ENCODE data around the gene KSR2.
A peak's percentile ranks its signal among the peaks of the same experiment; 100 is the strongest.

KSR2 gene

DNA sequence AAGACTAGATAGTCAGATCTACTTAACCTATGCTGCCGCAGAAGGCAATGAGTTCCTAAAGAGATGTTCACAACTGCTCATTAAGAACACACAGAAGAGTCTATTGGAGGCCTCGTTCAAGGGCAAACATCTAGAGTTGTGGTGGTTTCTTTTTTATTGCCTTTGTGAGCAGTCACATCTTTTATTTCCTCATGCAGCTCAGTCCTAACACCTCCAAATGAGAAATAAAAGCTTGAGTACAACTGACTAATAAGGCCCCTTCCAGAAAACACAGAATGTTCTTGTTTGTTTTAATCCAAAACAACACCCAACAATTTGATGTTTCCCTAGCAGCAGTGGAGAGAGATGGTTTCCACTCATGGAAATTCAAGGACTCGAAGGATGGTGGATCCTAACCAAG, 483.9 kb downstream of the KSR2 start:
- DNase-seq = no peak

DNA sequence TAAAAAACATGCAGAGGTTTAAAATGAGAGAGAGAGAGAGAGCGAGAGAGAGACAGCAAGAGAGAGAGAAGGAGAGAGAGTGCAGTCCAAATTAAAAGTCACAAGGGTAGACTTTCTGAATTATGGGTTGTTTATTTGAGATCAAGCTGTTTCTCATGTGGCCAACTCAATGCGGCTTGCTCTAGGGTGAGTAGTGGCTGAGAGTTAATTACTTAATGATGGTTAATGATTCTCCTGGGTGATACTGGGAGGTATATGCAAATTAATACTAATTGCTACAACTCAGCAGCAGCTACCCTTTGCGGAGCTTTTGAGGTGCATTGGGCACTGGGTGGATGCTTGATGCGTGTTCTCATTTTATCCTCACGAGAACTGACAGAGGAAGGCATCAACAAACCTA, 485.3 kb downstream of the KSR2 start:
- DNase-seq = no peak

DNA sequence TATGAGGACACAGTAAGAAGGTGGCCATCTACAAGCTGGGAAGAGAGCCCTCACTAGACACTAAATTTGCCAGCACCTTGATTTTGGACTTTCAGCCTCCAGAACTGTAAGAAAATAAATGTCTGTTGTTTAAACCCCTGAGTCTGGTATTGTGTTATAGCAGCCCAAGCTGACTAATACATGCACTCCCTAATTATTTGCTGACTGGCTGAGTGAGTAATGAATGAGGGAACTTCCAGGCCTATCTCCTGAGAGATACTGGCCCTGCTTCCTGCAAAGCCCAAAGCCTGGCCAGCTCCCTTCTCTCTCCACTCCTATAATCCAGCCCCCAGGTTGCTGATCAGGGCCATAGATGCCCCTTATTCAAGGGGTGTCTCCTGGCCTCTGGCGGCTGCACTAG, 487.3 kb downstream of the KSR2 start:
- no peak for DNase-seq

DNA sequence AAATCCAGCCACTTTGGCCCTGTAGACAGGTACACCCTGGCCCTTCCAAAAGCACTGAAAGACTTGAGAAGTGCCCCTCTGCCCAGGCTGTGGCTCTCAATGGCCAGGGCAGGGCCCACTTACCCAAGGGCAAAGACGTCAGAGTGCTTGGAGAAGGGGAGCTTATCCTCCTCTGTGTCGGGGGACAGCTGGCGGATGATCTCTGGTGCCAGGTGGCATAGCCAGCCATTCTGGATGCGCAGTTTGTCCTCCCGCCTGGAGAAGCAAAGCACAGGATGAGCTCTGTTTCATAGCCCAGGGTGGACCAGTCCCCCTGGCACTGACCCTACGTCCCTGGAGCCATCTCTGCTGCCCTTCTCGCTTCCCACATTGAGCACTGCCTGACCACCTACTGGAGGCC, 492.4 kb downstream of the KSR2 start:
- no peak for DNase-seq

DNA sequence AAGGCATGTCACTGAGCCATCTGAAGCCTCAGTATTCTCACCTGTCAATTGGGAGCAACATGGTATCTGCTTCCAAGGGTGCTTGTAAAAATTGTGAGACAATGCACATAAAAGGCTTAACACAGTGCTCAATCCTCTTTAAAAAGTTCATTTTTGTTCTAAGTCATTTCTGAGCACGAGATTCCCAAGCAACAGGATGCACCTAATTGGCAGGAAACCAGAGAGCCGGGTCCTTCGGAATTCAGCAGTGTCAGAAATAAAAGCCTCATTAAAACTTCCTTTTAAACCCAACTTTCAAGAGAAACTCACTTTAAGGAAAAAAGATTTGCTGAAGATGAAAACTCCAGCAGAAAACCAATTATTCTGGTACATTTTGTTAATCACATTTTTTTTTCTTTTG, 494.9 kb downstream of the KSR2 start:
- DNase-seq = no peak

DNA sequence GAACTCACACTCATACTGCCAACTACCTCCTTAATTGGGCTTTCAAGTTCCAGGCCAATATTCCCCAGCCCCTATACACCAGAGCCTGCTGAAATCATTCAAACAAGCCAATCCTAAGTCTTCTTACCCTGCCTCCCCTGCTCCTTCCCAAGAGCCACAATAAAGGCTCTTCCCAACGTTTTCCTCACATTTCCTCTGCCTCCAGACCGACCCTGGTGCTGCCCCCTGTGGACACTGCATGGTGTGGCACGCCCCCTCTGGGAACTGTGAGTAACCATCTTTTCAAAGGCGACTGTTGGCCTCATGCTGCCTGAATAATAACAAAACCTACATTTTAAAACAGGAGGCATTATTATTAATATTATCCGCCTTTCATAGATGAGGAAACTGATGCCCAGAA, 495.8 kb downstream of the KSR2 start:
- DNase-seq = no peak

DNA sequence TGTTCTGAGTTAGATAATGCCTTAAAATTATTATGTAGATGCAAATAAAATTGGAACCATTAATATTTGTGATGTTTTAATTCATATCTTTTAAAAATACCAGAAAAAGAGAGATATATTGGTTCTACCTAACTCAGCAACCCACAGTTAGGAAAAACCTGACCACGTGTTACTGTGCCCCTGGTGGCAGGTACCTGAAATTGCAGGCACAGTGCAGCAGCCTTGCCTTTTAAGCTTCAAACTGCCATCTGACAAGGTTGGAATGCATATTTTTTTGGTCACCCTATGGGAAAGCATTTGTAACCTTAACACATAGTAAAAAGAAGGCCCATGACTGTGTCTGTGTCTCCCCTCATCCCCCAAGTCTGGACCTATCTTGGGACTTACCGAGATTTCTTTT, 498.0 kb downstream of the KSR2 start:
- DNase-seq = peak in 1 of 2 donors; percentile 2

DNA sequence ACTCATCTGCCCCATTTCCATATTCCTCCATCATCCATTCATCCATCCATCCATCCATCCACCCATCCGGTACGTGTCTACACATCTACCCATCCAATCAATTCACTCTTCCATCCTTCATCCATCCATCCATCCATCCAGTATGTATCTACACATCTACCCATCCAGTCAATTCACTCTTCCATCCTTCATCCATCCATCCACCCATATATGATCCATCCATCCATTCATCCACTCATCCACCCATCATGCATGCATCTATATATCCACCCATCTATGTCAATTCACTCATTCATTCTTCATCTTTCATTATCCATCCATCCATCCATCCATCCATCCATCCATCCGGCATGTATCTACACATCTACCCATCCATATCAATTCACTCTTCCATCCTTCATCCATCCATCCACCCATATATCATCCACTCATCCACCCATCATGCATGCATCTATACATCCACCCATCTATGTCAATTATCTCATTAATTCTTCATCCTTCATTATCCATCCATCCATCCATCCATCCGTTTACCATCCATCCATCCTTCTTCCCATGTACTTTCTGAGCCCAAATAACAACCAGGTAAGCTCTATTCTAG, 498.8 kb downstream of the KSR2 start:
- DNase-seq = no peak

DNA sequence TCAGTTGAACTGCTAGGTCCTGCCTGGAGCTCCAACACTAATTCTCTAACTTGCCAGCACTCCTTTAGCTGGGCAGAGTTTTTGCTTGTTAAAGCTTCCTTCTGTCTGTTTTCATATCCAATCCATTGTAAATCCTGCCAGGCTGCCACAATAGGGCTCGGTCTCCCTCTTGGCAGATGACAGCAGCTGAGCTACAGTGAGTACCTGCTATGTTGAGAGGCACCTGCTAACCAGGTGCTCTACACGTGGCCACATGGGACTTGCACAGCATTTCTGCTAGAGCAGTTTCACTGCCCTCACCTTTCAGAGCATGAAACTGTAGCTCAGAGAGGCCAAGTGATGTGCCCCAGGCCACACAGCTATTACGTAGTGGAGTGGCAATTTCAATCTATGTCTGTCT, 500.8 kb downstream of the KSR2 start:
- DNase-seq = no peak

DNA sequence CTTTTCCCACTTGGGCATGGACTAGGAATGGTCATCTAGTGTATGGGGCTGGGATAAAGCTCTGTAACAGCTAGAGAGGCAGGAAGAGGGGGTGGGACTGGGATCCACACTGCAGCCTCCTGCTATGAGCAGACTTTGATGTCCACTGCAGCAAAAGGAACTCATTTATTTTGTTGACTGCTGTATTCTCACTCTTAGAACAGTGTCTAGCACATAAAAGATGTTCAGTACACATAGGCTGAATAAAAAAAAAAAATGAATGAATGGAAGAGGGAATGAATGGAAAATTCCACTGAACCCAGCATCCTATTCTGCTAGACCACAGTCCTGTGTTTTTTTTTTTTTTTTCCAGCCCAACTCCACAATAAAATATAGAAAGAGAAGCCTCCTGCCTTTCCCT, 501.2 kb downstream of the KSR2 start:
- DNase-seq = no peak

DNA sequence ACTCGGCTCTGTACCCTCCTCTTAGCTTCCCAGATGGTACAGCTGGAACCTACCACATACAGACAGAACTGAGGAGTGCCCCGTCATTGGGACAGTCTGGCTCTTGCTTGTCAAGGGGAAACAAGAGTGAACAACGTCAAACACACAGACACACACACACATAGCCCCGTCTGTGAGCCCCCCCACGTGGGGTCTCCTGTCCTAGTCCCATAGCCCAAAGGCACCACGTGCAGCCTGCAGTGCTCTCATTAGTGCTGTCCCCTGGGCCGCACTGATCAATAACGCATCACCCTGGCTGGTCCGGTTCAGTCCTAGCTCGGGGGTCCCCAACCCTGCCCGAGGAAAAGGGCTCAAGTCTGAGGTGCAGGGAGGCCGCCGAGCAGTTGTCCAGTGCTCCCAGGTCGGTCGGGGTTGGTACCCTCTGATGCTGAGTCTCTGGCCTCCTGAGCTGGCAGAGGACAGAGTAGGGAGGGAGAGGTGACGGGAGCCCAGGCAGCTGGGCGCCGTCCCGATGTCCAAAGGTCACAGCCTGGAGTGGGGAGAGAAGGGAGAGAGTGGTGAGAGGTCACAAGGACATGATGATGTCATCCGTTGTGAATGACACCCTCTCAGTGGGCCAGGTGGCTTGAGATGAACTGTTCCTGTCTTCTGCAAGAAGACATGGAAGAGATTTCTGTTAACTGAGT, 502.0 kb downstream of the KSR2 start:
- DNase-seq = no peak

DNA sequence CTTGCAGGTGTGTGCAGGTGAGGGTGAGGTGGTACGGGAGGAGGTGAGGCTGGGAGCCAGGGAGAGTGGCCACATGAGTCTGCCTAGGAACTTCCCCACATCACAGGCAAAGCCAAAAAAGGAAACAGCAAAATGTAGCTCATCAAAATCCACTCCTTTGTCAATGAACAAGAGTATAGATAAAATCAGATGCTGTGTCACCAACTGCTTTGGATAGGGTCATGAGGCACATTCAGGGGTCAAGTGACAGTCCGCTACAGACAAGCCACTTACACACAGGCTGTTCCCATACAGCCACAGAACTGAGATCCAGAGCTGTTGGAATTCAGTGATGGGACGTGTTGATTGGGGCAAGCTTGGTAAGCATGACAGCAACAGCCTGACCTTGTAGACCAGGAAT, 507.1 kb downstream of the KSR2 start:
- DNase-seq = no peak

DNA sequence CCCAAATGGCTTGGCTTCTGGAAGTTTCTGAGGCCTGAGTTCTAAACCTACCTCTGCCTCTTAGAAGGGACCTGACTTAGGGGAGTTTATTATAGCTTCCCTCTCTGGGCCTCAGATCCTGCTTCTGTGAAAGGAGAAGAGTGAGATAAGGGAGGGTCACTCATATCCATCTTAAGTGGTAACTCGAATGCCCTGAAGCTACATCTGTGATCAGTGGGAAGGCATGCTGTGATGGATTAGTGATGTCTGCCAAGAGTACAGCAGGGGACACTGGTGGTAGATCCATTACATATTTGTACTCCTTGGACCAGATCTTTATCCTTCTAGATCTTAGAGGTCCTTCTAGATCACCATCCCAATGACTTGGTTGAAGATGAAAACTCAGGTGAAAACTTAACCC, 509.6 kb downstream of the KSR2 start:
- DNase-seq = no peak

DNA sequence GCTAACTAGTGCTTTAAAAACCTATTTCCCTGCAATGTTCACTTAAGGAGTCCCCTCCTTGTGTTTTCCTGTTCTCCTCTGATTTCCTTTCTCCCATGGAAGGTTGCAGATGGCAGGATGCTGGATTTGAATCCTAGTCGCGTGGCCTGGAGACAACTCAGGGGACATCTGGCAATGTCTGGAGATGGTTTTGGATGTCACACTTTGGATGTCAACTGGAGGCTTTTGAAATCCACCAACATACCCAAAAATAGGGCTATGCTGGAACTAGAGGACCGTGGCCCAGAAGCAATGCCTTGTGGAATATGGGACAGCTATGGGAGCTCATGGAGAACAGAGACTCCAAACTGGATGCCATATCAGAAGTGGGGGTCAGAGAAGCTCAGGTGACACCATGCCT, 511.6 kb downstream of the KSR2 start:
- no peak for DNase-seq

DNA sequence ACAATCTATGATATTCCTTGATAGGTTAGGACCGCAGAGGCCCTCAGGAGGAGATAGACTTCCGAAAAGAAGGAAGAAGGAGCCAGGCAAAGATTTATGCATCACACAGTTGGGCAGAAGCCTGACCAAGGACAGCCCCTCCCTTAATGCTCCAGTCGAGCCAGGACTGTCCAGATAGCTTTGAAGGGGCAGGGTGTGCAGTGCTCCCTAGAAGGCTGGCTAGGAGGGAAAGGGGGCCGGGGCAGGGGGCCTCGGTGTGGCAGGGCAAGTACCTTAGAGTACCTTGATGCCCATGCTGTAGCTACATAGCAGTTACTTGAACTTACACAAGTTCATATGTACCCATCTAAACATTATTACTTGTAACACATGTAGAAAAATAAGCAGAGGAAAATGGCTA, 512.7 kb downstream of the KSR2 start:
- no peak for DNase-seq

DNA sequence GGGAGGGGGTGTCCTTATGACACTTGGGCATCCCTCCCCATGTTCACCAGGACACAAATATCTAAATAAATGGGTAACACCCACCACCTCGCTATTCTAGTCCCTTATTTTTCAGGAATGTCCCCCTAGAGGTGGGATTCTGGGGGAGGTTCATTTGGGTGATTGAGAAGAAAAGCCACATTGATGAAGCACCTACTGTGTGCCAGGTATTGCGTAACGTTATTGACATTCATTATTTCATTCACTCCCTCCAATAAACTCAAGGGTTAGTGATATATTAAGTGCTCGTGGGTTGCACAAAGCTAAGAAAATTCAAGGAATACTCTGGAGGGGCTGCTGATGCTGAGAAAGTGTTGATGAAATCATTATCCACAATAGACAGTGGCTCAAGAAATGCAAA, 514.8 kb downstream of the KSR2 start:
- no peak for DNase-seq

DNA sequence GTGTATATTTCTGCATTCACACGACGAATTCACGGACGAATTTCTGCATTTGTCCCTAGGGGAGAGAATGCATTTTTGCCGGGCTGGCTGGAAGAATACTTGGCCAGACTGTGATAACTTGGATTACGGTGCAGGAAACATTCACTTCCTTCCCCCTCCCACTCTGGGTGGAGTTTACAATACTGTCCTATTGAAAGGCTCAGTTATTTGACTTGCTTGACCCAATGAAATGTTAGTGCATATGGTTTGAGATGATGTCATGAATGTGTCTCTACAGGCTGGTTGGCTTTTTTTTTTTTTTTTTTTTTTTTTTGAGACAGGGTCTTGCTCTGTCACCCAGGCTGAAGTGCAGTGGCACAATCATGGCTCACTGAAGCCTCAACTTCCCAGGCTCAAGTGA, 516.7 kb downstream of the KSR2 start:
- no peak for DNase-seq

DNA sequence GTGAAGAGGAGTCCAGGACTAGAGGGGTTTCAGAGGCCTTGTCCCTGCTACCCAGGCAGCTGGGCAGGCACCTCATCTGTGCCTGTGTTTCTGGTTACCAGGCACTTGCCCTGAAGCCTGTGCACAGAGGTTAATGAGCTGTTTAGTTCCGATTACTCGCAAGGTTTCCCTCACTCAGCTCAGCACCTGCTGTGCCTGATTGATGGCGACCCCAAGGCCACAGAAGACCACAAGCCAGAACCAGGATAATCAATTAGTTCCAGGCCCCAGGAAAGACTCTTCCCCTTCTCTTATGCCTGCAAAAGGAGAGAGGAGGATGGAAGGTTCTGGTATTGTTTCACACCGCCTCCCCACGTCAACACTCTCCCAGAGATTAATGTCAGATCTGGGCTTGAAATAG, 518.6 kb downstream of the KSR2 start:
- no peak for DNase-seq

DNA sequence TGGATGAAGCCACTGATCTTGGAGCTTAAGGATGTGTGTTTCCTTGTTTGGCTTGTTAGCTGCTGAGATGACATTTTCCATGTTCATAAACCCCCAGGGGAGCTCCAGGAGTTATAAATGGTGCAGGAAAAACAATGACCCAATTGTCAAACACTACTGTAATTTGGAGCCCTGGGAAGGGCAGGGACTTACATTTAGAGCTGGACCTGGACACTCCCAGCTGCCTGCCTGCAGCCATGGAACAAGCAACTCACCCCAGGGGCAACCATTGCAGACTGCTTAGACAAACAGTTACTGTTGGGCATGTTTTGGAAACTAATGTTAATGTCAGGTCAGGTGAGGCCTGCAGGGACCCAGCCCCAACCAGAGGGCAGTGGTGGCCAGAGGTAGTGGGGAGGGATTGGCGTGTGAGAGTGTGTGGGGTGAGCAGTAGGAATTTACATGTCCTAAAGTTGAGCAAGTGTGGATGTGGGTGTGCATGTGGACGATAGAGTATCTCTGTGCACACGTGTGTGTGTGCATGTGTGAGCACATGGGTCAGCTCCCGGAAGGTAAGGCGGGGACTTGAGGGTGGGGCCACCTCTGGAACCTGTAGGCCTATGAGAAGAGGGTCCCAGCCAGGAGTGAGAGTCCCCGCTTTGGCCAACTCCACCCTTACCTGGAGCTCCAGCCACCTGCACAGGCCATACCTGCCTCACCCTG, 521.0 kb downstream of the KSR2 start:
- DNase-seq = no peak

DNA sequence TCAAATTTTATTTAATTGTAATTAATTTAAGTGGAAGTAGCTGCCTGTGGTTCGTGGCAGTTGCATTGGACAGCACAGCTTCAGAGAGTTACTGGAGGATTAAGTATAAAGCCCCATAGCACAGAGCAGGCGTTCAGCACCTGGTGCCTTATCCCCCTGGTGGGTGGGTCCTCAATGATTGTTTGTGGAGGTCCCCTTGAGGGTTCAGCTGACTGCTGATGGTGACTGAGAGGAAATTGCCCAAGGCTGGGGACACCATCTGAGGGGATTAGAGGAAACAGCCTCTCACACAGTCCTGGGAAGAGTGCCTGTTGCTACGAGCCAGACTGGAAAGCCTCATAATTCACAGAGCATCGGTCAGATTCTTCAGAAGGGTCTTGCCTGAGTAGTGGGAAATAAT, 524.0 kb downstream of the KSR2 start:
- DNase-seq = no peak

DNA sequence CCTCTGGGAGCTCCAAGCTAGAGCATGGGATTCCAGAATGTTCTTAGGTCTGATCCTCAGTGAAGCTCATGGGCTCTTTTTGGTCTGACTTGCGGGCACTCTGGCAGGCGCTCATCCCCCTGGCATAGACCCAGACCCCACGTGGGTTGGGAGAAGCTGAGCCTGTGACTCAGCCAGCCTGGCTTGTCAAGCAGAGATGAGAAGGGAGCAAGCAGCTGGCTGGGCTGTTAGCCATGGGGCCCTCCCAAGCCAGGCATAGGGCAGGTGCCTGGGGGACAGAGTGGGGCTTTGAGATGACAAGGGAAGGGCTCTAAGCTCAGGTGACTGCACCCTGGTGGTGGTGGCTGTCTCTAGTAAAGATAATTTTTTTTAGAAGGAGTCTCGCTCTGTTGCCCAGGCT, 527.0 kb downstream of the KSR2 start:
- no peak for DNase-seq

DNA sequence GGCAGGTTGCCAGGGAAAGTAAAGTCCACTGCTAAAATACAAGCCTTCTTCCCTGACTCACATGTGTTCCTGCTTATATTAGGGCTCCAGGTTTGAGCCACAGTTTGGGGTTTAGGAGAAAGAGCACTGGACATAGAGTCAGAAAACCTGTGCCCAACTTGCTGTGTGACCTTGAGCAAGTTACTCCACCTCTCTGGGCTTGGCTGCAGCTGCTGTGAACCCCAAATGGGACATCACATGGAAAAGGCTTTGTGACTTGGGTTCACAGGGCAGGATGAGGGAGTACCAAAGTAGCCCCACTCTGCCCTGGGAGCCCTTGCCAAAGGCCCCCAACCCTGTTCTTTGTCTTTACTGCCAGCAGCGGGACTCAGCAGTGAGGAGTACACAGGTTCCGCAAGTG, 528.4 kb downstream of the KSR2 start:
- no peak for DNase-seq

DNA sequence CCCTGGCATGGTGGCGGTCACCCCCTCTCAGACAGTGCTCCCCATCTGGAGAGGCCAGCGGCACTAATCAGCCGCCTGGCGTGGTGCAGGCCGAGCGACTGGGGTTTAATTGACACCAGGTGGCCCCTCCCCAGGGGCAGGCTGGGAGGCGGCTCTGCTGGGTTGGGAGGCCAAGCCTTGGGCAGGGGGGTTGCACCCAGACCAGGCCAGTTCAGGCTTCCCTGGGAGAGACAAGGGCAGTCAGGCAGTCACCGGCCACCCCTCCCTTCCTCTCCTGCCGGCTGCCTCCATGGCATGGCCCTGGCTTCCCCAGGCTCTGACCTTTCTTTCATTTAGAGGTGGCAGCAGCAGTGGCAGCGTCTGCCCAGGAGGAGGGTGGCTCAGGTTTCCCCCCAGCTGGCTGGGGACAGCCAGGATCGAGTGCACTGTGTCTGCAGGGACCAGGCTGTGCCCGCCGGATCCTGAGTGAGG, 529.2 kb downstream of the KSR2 start:
- no peak for DNase-seq

DNA sequence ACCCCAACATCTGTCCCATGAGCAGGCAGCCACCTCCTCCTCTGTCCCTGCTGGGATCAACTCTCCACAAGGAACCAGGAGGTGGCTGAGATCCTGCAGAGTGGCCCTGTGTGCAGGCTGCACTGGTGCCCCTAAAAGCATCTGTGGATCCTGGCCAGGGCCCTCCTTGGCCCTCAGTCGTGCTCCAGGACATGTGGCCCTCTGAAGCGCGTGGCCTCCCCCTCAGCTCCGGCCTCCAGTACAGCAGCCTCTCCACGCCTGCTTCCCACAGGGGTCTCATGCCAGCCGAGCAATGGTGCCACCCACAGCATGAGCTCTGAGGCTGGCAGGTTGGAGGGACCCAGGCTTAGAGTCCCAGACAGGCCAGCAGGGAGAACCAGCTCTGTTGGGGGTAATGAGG, 530.0 kb downstream of the KSR2 start:
- no peak for DNase-seq

All from stimulated activated CD4-positive, alpha-beta T cell treated with anti-CD3 and anti-CD28 coated beads, Interleukin-2, amount 100 ng/mL, for 24 hours (primary cell).